Tibial artery (tissue), 4 donors: ENCODE results near the gene PRAMEF9.

Experiments
- DNase-seq, 2 donors: peaks; one replicate each; pipeline ENCODE4 v3.0.0-alpha.2; 2019
- H3K27ac ChIP-seq, 2 donors: fragments of 200-600 bp; sonication (generic) in 1 of 2; 1 replicate in 1 of 2; 2 replicates in 1 of 2; pipeline ENCODE4 v1.5.1; 2018 to 2019; ENCODE audit warnings: mild to moderate bottlenecking in 1 of 2
- H3K27me3 ChIP-seq, 2 donors: fragments of 200-600 bp; sonication (generic) in 1 of 2; one replicate each; pipeline versions ENCODE4 v1.5.1 to v1.6.0; 2016 to 2019
- H3K36me3 ChIP-seq, 3 donors: fragments of 200-600 bp; sonication (generic) in 2 of 3; one replicate each; pipeline ENCODE4 v1.5.1; 2016 to 2019; ENCODE audit warnings: mild to moderate bottlenecking in 2 of 3
- H3K4me1 ChIP-seq, 4 donors: fragments of 200-600 bp; sonication (generic) in 2 of 4; 1 replicate in 3 of 4; 2 replicates in 1 of 4; pipeline ENCODE4 v1.5.1; 2016 to 2019
- H3K4me3 ChIP-seq, 2 donors: fragments of 200-600 bp; sonication (generic) in 1 of 2; 1 replicate in 1 of 2; 2 replicates in 1 of 2; pipeline ENCODE4 v1.5.1; 2018 to 2019; ENCODE audit warnings: mild to moderate bottlenecking in 2 of 2
- H3K9me3 ChIP-seq, 3 donors: fragments of 200-600 bp; sonication (generic) in 1 of 3; one replicate each; pipeline ENCODE4 v1.5.1; 2016 to 2019
- intact Hi-C: fragments of 100-400 bp; cut with DNase I; formaldehyde crosslinking; loops from one replicate; pipeline ENCODE4 v1.15.0; 2023; ENCODE audit warnings: low total_unique reads
- TF ChIP-seq, protein P1 (sequence below), 2 experiments: fragments of 200-600 bp in 1 of 2; fragments of 450-650 bp in 1 of 2; IDR thresholded peaks; one replicate each; pipeline ENCODE4 v1.5.1; 2017 to 2019; ENCODE audit warnings: antibody characterized with exemption in 2 of 2, mild to moderate bottlenecking in 1 of 2, moderate library complexity in 1 of 2

PRAMEF9 gene

DNA sequence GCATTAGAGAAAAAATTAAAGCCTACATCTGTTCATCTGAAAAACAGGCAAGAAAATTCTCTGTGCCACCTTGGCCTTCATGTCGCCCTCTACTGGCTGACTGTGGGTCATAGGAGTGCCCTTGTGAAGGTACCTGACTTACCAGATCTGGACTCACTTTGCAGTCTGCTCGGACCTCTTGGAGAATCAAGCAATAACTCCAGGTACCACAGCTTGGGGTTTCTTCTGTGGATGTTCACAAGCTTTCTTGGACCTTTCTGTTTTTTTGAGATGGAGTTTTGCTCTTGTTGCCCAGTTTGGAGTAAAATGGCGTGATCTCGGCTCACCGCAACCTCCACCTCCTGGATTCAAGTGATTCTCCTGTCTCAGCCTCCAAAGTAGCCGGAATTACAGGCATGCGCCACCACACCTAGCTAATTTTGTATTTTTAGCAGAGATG, 56.7 kb downstream of the PRAMEF9 start:
- no peak for DNase-seq
- TF ChIP-seq, protein P1, sequence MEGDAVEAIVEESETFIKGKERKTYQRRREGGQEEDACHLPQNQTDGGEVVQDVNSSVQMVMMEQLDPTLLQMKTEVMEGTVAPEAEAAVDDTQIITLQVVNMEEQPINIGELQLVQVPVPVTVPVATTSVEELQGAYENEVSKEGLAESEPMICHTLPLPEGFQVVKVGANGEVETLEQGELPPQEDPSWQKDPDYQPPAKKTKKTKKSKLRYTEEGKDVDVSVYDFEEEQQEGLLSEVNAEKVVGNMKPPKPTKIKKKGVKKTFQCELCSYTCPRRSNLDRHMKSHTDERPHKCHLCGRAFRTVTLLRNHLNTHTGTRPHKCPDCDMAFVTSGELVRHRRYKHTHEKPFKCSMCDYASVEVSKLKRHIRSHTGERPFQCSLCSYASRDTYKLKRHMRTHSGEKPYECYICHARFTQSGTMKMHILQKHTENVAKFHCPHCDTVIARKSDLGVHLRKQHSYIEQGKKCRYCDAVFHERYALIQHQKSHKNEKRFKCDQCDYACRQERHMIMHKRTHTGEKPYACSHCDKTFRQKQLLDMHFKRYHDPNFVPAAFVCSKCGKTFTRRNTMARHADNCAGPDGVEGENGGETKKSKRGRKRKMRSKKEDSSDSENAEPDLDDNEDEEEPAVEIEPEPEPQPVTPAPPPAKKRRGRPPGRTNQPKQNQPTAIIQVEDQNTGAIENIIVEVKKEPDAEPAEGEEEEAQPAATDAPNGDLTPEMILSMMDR (IDR thresholded peaks at IDR 0.05), result no peak
- Histone ChIP-seq H3K36me3 (no peaks in the 10 kb centered on the region), H3K9me3 (no peaks in the 10 kb centered on the region), H3K4me1 (no peaks in the 10 kb centered on the region), H3K27me3 (peaks cover 0 to 9% of the 10 kb centered on the region in 2 donors), H3K4me3 (no peak overlapping the region), H3K27ac (no peak overlapping the region)
- intact Hi-C loops, result no loop called here
